HEK293 (cell line): ENCODE data around the gene DNAJC11.

Experiments
- EGR2 ChIP-seq: fragments of 450-650 bp; formaldehyde crosslinking; IDR thresholded peaks from 2 replicates; pipeline ENCODE4 v1.5.1; 2016; ENCODE audit warnings: low read depth, missing biosample characterization, missing genetic modification characterization
- KLF1 ChIP-seq: fragments of 450-650 bp; formaldehyde crosslinking; IDR thresholded peaks from 2 replicates; pipeline ENCODE4 v1.5.1; 2016; ENCODE audit warnings: missing biosample characterization, missing genetic modification characterization
- KLF9 ChIP-seq: fragments of 450-650 bp; formaldehyde crosslinking; IDR thresholded peaks from 2 replicates; pipeline ENCODE4 v1.5.1; 2016; ENCODE audit warnings: missing biosample characterization, missing genetic modification characterization, low read depth
- PRDM1 ChIP-seq: fragments of 450-650 bp; formaldehyde crosslinking; IDR thresholded peaks from 2 replicates; pipeline ENCODE4; 2016; ENCODE audit warnings: missing biosample characterization, missing genetic modification characterization
- SCRT2 ChIP-seq: fragments of 450-650 bp; formaldehyde crosslinking; IDR thresholded peaks from 2 replicates; pipeline ENCODE4 v1.5.1; 2016; ENCODE audit warnings: missing biosample characterization, missing genetic modification characterization
- ZBTB7A ChIP-seq: fragments of 450-650 bp; formaldehyde crosslinking; IDR thresholded peaks from 2 replicates; pipeline ENCODE4 v1.5.1; 2016; ENCODE audit warnings: low read depth, missing biosample characterization, missing genetic modification characterization
- ZFP37 ChIP-seq: fragments of 450-650 bp; formaldehyde crosslinking; IDR thresholded peaks from 2 replicates; pipeline ENCODE4 v1.5.1; 2016; ENCODE audit warnings: missing biosample characterization, missing genetic modification characterization
- ZFP41 ChIP-seq: fragments of 450-650 bp; formaldehyde crosslinking; IDR thresholded peaks from 2 replicates; pipeline ENCODE4 v1.5.1; 2016; ENCODE audit warnings: missing biosample characterization, missing genetic modification characterization, borderline replicate concordance
- ZIC2 ChIP-seq: fragments of 450-650 bp; formaldehyde crosslinking; IDR thresholded peaks from 2 replicates; pipeline ENCODE4 v1.5.1; 2016; ENCODE audit warnings: missing biosample characterization, missing genetic modification characterization
- ZNF146 ChIP-seq: fragments of 450-650 bp; formaldehyde crosslinking; IDR thresholded peaks from 2 replicates; pipeline ENCODE4 v1.5.1; 2016; ENCODE audit warnings: missing biosample characterization, missing genetic modification characterization
- ZNF214 ChIP-seq: fragments of 450-650 bp; formaldehyde crosslinking; IDR thresholded peaks from 2 replicates; pipeline ENCODE4 v1.5.1; 2017; ENCODE audit warnings: missing biosample characterization, mild to moderate bottlenecking, missing genetic modification characterization, borderline replicate concordance
- ZNF23 ChIP-seq: fragments of 450-650 bp; formaldehyde crosslinking; IDR thresholded peaks from 2 replicates; pipeline ENCODE4 v1.5.1; 2016; ENCODE audit warnings: missing biosample characterization, missing genetic modification characterization, borderline replicate concordance
- ZNF24 ChIP-seq: fragments of 450-650 bp; formaldehyde crosslinking; IDR thresholded peaks from 2 replicates; pipeline ENCODE4 v1.5.1; 2016; ENCODE audit warnings: missing biosample characterization, missing genetic modification characterization
- ZNF292 ChIP-seq: fragments of 450-650 bp; formaldehyde crosslinking; IDR thresholded peaks from 2 replicates; pipeline ENCODE4 v1.5.1; 2016; ENCODE audit warnings: low read depth, missing biosample characterization, missing genetic modification characterization, borderline replicate concordance
- ZNF354C ChIP-seq: fragments of 450-650 bp; formaldehyde crosslinking; IDR thresholded peaks from 2 replicates; pipeline ENCODE4 v1.5.1; 2016; ENCODE audit warnings: missing biosample characterization, missing genetic modification characterization, low read depth, borderline replicate concordance
- ZNF394 ChIP-seq: fragments of 450-650 bp; formaldehyde crosslinking; IDR thresholded peaks from 2 replicates; pipeline ENCODE4 v1.5.1; 2016; ENCODE audit warnings: missing biosample characterization, missing genetic modification characterization, mild to moderate bottlenecking, moderate library complexity, borderline replicate concordance
- ZNF48 ChIP-seq: fragments of 450-650 bp; formaldehyde crosslinking; IDR thresholded peaks from 2 replicates; pipeline ENCODE4 v1.5.1; 2016; ENCODE audit warnings: missing biosample characterization, missing genetic modification characterization
- ZNF600 ChIP-seq: fragments of 450-650 bp; formaldehyde crosslinking; IDR thresholded peaks from 2 replicates; pipeline ENCODE4 v1.5.1; 2016; ENCODE audit warnings: missing biosample characterization, missing genetic modification characterization
- ZNF624 ChIP-seq: fragments of 450-650 bp; formaldehyde crosslinking; IDR thresholded peaks from 2 replicates; pipeline ENCODE4 v1.5.1; 2017; ENCODE audit warnings: missing biosample characterization, missing genetic modification characterization
- ZNF626 ChIP-seq: fragments of 450-650 bp; sonication (Bioruptor Pico); formaldehyde crosslinking; IDR thresholded peaks from 2 replicates; pipeline ENCODE4 v1.5.1; 2018; ENCODE audit warnings: missing biosample characterization, missing genetic modification characterization, inconsistent platforms
- ZNF670 ChIP-seq: fragments of 450-650 bp; formaldehyde crosslinking; IDR thresholded peaks from 2 replicates; pipeline ENCODE4 v1.5.1; 2016; ENCODE audit warnings: missing biosample characterization, missing genetic modification characterization, low read depth
- ZNF677 ChIP-seq: fragments of 450-650 bp; IDR thresholded peaks from 2 replicates; pipeline ENCODE4 v1.5.0; 2018; ENCODE audit warnings: missing biosample characterization, mild to moderate bottlenecking, missing genetic modification characterization, moderate library complexity
- TF ChIP-seq, protein P1 (sequence below): fragments of 450-650 bp; formaldehyde crosslinking; IDR thresholded peaks from 2 replicates; pipeline ENCODE4 v1.5.1; 2016; ENCODE audit warnings: missing biosample characterization, missing genetic modification characterization
- TF ChIP-seq, protein P2 (sequence below): fragments of 450-650 bp; formaldehyde crosslinking; IDR thresholded peaks from 2 replicates; pipeline ENCODE4 v1.5.1; 2017; ENCODE audit warnings: missing biosample characterization, missing genetic modification characterization
- TF ChIP-seq, protein P3 (sequence below): fragments of 450-650 bp; formaldehyde crosslinking; IDR thresholded peaks from 2 replicates; pipeline ENCODE4 v1.5.1; 2016; ENCODE audit warnings: missing biosample characterization, missing genetic modification characterization
- TF ChIP-seq, protein P4 (sequence below): fragments of 450-650 bp; formaldehyde crosslinking; IDR thresholded peaks from 2 replicates; pipeline ENCODE4 v1.5.1; 2016; ENCODE audit warnings: missing biosample characterization, missing genetic modification characterization
- TF ChIP-seq, protein P5 (sequence below): fragments of 450-650 bp; formaldehyde crosslinking; IDR thresholded peaks from 2 replicates; pipeline ENCODE4 v1.5.1; 2016; ENCODE audit warnings: missing biosample characterization, missing genetic modification characterization
- TF ChIP-seq, protein P6 (sequence below): fragments of 450-650 bp; formaldehyde crosslinking; IDR thresholded peaks from 2 replicates; pipeline ENCODE4 v1.5.1; 2017; ENCODE audit warnings: missing biosample characterization, mild to moderate bottlenecking, missing genetic modification characterization, moderate library complexity

DNAJC11 gene

DNA sequence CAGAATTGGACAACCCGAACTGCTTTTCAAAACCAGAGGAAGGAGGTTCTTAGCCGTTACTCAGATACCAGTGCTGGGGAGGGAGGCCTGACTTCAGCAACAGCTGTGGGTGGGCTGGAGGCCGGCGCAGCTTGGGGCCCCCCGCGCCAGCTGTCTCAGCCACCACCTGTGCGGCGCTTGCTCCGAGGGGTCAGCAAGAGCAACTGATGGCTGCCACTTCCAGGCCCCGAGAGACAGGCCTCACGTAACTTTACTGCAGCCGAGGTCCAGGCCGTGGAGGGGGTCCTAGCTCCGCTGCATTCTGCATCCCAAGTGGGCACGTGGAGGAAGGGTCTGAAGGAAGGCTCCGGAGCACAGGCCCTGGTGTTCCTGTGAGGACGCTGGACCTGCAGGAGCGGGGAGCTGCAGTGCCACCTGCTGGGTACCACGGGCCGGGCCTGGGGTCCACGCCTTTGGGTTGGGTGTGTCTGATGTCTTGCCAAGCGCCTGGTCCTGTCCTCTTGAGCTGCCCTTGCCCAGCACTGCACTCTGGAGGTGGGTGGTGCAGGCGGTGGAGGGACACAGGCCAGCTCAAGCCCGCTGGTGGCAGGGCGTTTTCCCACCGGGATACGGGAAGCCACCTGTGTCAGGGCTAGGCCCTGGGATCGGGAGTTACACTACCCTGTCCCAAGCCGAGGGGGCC is 67.1 kb downstream of the DNAJC11 start (continued):
- TF ChIP-seq ZNF394 (tag by site-specific recombination) (no peak), ZNF146 (tag by site-specific recombination) (no peak), ZNF24 (tag by site-specific recombination) (no peak), ZNF624 (tag by site-specific recombination) (no peak), KLF1 (peak; percentile 86), ZNF48 (tag by site-specific recombination) (no peak), EGR2 (tag by site-specific recombination) (no peak), ZNF214 (no peak), ZBTB7A (tag by site-specific recombination) (no peak), PRDM1 (tag by site-specific recombination) (no peak), ZNF354C (tag by site-specific recombination) (no peak), SCRT2 (tag by site-specific recombination) (no peak), ZNF292 (no peak), ZNF23 (tag by site-specific recombination) (no peak), ZFP41 (no peak), KLF9 (tag by site-specific recombination) (peak; percentile 58), ZNF600 (tag by site-specific recombination) (peak; percentile 75), ZFP37 (tag by site-specific recombination) (no peak), ZNF626 (no peak), ZNF677 (tag by site-specific recombination) (no peak; the same call in 1 of the 2 replicates), ZNF670 (tag by site-specific recombination) (no peak), ZIC2 (0 out of 2 replicates have a peak, but pooled peaks have one; percentile 9)
- TF ChIP-seq, protein P1, sequence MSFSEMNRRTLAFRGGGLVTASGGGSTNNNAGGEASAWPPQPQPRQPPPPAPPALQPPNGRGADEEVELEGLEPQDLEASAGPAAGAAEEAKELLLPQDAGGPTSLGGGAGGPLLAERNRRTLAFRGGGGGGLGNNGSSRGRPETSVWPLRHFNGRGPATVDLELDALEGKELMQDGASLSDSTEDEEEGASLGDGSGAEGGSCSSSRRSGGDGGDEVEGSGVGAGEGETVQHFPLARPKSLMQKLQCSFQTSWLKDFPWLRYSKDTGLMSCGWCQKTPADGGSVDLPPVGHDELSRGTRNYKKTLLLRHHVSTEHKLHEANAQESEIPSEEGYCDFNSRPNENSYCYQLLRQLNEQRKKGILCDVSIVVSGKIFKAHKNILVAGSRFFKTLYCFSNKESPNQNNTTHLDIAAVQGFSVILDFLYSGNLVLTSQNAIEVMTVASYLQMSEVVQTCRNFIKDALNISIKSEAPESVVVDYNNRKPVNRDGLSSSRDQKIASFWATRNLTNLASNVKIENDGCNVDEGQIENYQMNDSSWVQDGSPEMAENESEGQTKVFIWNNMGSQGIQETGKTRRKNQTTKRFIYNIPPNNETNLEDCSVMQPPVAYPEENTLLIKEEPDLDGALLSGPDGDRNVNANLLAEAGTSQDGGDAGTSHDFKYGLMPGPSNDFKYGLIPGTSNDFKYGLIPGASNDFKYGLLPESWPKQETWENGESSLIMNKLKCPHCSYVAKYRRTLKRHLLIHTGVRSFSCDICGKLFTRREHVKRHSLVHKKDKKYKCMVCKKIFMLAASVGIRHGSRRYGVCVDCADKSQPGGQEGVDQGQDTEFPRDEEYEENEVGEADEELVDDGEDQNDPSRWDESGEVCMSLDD (tag by site-specific recombination) = no peak
- TF ChIP-seq, protein P2, sequence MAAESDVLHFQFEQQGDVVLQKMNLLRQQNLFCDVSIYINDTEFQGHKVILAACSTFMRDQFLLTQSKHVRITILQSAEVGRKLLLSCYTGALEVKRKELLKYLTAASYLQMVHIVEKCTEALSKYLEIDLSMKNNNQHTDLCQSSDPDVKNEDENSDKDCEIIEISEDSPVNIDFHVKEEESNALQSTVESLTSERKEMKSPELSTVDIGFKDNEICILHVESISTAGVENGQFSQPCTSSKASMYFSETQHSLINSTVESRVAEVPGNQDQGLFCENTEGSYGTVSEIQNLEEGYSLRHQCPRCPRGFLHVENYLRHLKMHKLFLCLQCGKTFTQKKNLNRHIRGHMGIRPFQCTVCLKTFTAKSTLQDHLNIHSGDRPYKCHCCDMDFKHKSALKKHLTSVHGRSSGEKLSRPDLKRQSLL (tag by site-specific recombination) = peak; percentile 55; the same call in 1 of the 2 replicates
- TF ChIP-seq, protein P3, sequence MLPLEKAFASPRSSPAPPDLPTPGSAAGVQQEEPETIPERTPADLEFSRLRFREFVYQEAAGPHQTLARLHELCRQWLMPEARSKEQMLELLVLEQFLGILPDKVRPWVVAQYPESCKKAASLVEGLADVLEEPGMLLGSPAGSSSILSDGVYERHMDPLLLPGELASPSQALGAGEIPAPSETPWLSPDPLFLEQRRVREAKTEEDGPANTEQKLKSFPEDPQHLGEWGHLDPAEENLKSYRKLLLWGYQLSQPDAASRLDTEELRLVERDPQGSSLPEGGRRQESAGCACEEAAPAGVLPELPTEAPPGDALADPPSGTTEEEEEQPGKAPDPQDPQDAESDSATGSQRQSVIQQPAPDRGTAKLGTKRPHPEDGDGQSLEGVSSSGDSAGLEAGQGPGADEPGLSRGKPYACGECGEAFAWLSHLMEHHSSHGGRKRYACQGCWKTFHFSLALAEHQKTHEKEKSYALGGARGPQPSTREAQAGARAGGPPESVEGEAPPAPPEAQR (tag by site-specific recombination) = no peak
- TF ChIP-seq, protein P4, sequence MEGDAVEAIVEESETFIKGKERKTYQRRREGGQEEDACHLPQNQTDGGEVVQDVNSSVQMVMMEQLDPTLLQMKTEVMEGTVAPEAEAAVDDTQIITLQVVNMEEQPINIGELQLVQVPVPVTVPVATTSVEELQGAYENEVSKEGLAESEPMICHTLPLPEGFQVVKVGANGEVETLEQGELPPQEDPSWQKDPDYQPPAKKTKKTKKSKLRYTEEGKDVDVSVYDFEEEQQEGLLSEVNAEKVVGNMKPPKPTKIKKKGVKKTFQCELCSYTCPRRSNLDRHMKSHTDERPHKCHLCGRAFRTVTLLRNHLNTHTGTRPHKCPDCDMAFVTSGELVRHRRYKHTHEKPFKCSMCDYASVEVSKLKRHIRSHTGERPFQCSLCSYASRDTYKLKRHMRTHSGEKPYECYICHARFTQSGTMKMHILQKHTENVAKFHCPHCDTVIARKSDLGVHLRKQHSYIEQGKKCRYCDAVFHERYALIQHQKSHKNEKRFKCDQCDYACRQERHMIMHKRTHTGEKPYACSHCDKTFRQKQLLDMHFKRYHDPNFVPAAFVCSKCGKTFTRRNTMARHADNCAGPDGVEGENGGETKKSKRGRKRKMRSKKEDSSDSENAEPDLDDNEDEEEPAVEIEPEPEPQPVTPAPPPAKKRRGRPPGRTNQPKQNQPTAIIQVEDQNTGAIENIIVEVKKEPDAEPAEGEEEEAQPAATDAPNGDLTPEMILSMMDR (tag by site-specific recombination) = peak; percentile 89
- TF ChIP-seq, protein P5, sequence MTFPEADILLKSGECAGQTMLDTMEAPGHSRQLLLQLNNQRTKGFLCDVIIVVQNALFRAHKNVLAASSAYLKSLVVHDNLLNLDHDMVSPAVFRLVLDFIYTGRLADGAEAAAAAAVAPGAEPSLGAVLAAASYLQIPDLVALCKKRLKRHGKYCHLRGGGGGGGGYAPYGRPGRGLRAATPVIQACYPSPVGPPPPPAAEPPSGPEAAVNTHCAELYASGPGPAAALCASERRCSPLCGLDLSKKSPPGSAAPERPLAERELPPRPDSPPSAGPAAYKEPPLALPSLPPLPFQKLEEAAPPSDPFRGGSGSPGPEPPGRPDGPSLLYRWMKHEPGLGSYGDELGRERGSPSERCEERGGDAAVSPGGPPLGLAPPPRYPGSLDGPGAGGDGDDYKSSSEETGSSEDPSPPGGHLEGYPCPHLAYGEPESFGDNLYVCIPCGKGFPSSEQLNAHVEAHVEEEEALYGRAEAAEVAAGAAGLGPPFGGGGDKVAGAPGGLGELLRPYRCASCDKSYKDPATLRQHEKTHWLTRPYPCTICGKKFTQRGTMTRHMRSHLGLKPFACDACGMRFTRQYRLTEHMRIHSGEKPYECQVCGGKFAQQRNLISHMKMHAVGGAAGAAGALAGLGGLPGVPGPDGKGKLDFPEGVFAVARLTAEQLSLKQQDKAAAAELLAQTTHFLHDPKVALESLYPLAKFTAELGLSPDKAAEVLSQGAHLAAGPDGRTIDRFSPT (tag by site-specific recombination) = no peak
- TF ChIP-seq, protein P6, sequence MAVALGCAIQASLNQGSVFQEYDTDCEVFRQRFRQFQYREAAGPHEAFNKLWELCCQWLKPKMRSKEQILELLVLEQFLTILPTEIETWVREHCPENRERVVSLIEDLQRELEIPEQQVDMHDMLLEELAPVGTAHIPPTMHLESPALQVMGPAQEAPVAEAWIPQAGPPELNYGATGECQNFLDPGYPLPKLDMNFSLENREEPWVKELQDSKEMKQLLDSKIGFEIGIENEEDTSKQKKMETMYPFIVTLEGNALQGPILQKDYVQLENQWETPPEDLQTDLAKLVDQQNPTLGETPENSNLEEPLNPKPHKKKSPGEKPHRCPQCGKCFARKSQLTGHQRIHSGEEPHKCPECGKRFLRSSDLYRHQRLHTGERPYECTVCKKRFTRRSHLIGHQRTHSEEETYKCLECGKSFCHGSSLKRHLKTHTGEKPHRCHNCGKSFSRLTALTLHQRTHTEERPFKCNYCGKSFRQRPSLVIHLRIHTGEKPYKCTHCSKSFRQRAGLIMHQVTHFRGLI (tag by site-specific recombination) = no peak
